Measurements from ENCODE around the gene GSX2. TPM values are rescaled to one million over a fixed set of nuclear protein-coding genes. Genes with fewer than 3 reads are reported as not detected.

GSX2 gene
- total and polyA plus RNA-seq, 2 of the 8 experiments (the other 6 are each of a cell fraction or from before 2014, with no cell fraction given): not detected

DNA sequence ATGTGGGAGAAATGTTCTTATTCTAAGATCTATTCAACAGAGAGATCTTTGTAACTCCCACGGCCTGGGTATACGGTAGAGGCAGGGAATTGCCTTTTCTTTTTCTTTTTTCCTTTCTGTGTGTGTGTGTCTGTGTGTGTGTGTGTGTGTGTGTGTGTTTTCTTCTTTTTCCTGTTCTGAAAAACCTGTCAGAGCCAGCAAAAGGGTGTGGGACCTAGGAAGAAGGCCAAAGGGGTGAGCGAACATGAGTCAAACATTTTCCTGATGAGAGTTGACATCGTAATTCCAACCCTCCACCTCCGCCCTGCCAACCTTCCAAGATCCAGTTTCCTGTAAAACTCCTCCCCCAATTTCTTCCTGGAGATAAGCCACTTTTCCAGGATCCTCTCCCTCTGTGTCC lies 32.8 kb upstream of the GSX2 start:
- Histone ChIP-seq H3K9ac (replicated peaks in 1 of 4; ENCODE audit: extremely low read depth in 1 of 4, low read depth in 3 of 4, low read length in 3 of 4) (no peak overlapping the region), H4K20me1 (replicated peaks in 1 of 2; ENCODE audit: control insufficient read depth in 1 of 2, insufficient read depth in 2 of 2, low read length in 2 of 2) (no peaks in the 10 kb centered on the region), H3K23ac (ENCODE audit: insufficient read length) (no peak overlapping the region), H3K9me3 (ENCODE audit: insufficient read depth in 2 of 2, low read depth in 1 of 2, low read length in 1 of 2) (no peaks in the 10 kb centered on the region), H3K36me3 (ENCODE audit: control insufficient read depth in 2 of 4, insufficient read depth in 4 of 4, low read length in 3 of 4) (no peaks in the 10 kb centered on the region), H3K4ac (replicated peaks; ENCODE audit: insufficient read length, low read depth, low read length) (no peak overlapping the region), H3K4me2 (ENCODE audit: insufficient read depth in 1 of 2, low read depth in 2 of 2, low read length in 2 of 2) (no peak overlapping the region), H3K79me1 (ENCODE audit: low read depth, low read length) (no peaks in the 10 kb centered on the region; the same call in 1 of the 2 replicates), H4K5ac (ENCODE audit: insufficient read length, low read depth, low read length) (no peak overlapping the region), H2AFZ (ENCODE audit: low read length) (no peak overlapping the region), H3K56ac (replicated peaks; ENCODE audit: insufficient read length, low read depth, low read length) (no peak overlapping the region), H3K27ac (ENCODE audit: low read depth, low read length) (no peak overlapping the region), H3K18ac (ENCODE audit: extremely low read depth, low read length) (no peak overlapping the region), H2BK20ac (ENCODE audit: low read length) (no peak overlapping the region), H2BK120ac (replicated peaks; ENCODE audit: low read depth, low read length) (no peak overlapping the region), H2AK5ac (ENCODE audit: low read depth, low read length) (no peak overlapping the region), H3K23me2 (ENCODE audit: low read depth, low read length) (peaks cover 3% of the 10 kb centered on the region), H2BK15ac (ENCODE audit: low read length) (no peak overlapping the region), H3K4me3 (ENCODE audit: extremely low read depth in 1 of 4, insufficient read depth in 2 of 4, low read depth in 3 of 4, low read length in 4 of 4) (no peak overlapping the region), H3K14ac (ENCODE audit: insufficient read length) (no peak overlapping the region), H4K91ac (replicated peaks; ENCODE audit: insufficient read length, low read length) (no peak overlapping the region), H3K79me2 (ENCODE audit: control insufficient read depth in 1 of 2, insufficient read depth in 2 of 2, low read length in 2 of 2) (peaks cover 0 to 16% of the 10 kb centered on the region in 2 experiments; a peak in 2 of 4 replicates), H3K4me1 (replicated peaks in 1 of 4; ENCODE audit: control insufficient read depth in 3 of 4, insufficient read depth in 4 of 4, low read length in 3 of 4) (peaks cover 0 to 5% (median 1%) of the 10 kb centered on the region in 4 experiments; a peak in 1 of 7 replicates), H2BK12ac (ENCODE audit: low read depth, low read length) (no peak overlapping the region), H2BK5ac (ENCODE audit: low read depth, low read length) (no peak overlapping the region), H3K27me3 (replicated peaks in 1 of 4; ENCODE audit: control insufficient read depth in 3 of 4, extremely low read depth in 1 of 4, insufficient read depth in 3 of 4, low read length in 3 of 4) (no peaks in the 10 kb centered on the region; a peak in 1 of 7 replicates), H4K8ac (ENCODE audit: extremely low read depth, insufficient read depth, low read length) (no peak overlapping the region)
- WGBS, 2 experiments (ENCODE audit: extremely low coverage in 1 of 2, insufficient coverage in 1 of 2, insufficient read length in 1 of 2, insufficient replicate concordance in 2 of 2, low coverage in 1 of 2, low lambda C conversion rate in 2 of 2, missing lambda C conversion rate in 1 of 2): 79% methylated on average over 5 of the region's 5 CpGs; no CpG with 5 or more reads in 1 of the 2 experiments
- ChIA-PET CTCF (ENCODE audit: partially characterized antibody) (interaction anchor here (0.8 to 2.0 kb wide), 7 partner anchors 9 to 162 kb away, joined by 3 to 7 read pairs (median 3); partner anchors contain the start of gene PDGFRA), POLR2A (ENCODE audit: partially characterized antibody) (interaction anchor here (0.9 kb wide), 1 partner anchor 52 kb away, joined by 3 read pairs; no protein-coding TSS in a partner anchor)
- FAIRE-seq (no peak), DNase-seq (ENCODE audit: low read depth in 1 of 2, low spot score in 2 of 2) (no peak)
- no peak for TF ChIP-seq POLR2A (IDR thresholded peaks at IDR 0.05; ENCODE audit: control extremely low read depth in 1 of 2, low read depth in 2 of 2, low read length in 2 of 2)
- no peak for TF ChIP-seq MAFK (IDR thresholded peaks at IDR 0.05; ENCODE audit: low read depth, low read length)
- TF ChIP-seq, protein P1, sequence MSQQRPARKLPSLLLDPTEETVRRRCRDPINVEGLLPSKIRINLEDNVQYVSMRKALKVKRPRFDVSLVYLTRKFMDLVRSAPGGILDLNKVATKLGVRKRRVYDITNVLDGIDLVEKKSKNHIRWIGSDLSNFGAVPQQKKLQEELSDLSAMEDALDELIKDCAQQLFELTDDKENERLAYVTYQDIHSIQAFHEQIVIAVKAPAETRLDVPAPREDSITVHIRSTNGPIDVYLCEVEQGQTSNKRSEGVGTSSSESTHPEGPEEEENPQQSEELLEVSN (IDR thresholded peaks at IDR 0.05): no peak
- no peak for TF ChIP-seq ASH2L (IDR thresholded peaks at IDR 0.05; ENCODE audit: low read length)
- TF ChIP-seq SP4 (IDR thresholded peaks at IDR 0.05; ENCODE audit: low read length): no peak
- no peak for TF ChIP-seq RNF2 (IDR thresholded peaks at IDR 0.05; ENCODE audit: borderline replicate concordance, low read depth, low read length, missing control alignments, poor library complexity, severe bottlenecking)
- TF ChIP-seq PHF8 (conservative IDR thresholded peaks at IDR 0.05; ENCODE audit: low read depth, low read length): no peak
- TF ChIP-seq TBP (IDR thresholded peaks at IDR 0.05; ENCODE audit: low read depth, low read length): no peak
- no peak for TF ChIP-seq CBX8 (IDR thresholded peaks at IDR 0.05; ENCODE audit: borderline replicate concordance, low read depth, low read length)
- no peak for TF ChIP-seq SIX5 (IDR thresholded peaks at IDR 0.05; ENCODE audit: low read depth, low read length)

Measured in H1 (cell line).